PC-9 (cell line): ENCODE results near the gene KCNQ5.

ENCODE experiments used
- CTCF ChIP-seq: fragments of 200-600 bp; sonication (generic); conservative IDR thresholded peaks from 2 replicates; pipeline ENCODE4 v1.6.1; 2017; ENCODE audit warnings: mixed run types, antibody characterized with exemption, mild to moderate bottlenecking, moderate library complexity
- EZH2 ChIP-seq: fragments of 200-600 bp; sonication (generic); IDR thresholded peaks from 2 replicates; pipeline ENCODE4 v1.8.0; 2017; ENCODE audit warnings: antibody characterized with exemption, low read depth

GRCh38 chr6:73108949-73109348, 487.1 kb downstream of the KCNQ5 start:
- no peak for TF ChIP-seq CTCF
- no peak for TF ChIP-seq EZH2
